Heart right ventricle (tissue), 16 donors: Measurements from ENCODE around the gene FAM20B. TPM values are rescaled to one million over a fixed set of nuclear protein-coding genes. Genes with fewer than 3 reads are reported as not detected.

ENCODE experiments used
- ATAC-seq, 8 donors: fragments of 200-7000 bp; cut with Tn5 transposase; one replicate each; pipeline ENCODE4 v1.9.1; 2020; ENCODE audit warnings: mild to moderate bottlenecking in 8 of 8, moderate library complexity in 8 of 8, moderate number of reproducible peaks in 1 of 8
- DNase-seq, 2 donors: peaks; one replicate each; pipeline ENCODE4 v3.0.0-alpha.2; 2020
- H3K27ac ChIP-seq, 10 donors: fragments of 200-600 bp; sonication (generic) in 2 of 10; one replicate each; pipeline versions ENCODE4 v1.5.0 to v1.8.0; 2020 to 2022; ENCODE audit warnings: mild to moderate bottlenecking in 3 of 10
- H3K27me3 ChIP-seq, 7 donors: fragments of 200-600 bp; one replicate each; pipeline ENCODE4 v1.8.0; 2021 to 2022; ENCODE audit warnings: mild to moderate bottlenecking in 2 of 7
- H3K36me3 ChIP-seq, 9 donors: fragments of 200-600 bp; sonication (generic) in 1 of 9; one replicate each; pipeline versions ENCODE4 v1.5.0 to v1.8.0; 2020 to 2022; ENCODE audit warnings: mild to moderate bottlenecking in 2 of 9
- H3K4me1 ChIP-seq, 9 donors: fragments of 200-600 bp; sonication (generic) in 1 of 9; one replicate each; pipeline versions ENCODE4 v1.5.0 to v1.8.0; 2020 to 2022; ENCODE audit warnings: mild to moderate bottlenecking in 4 of 9
- H3K4me3 ChIP-seq, 10 donors: fragments of 200-600 bp; sonication (generic) in 2 of 10; one replicate each; pipeline versions ENCODE4 v1.5.0 to v1.8.0; 2020 to 2022; ENCODE audit warnings: mild to moderate bottlenecking in 7 of 10, moderate library complexity in 2 of 10
- H3K9me3 ChIP-seq, 11 donors: fragments of 200-600 bp in 10 of 11; sonication (generic) in 2 of 11; one replicate each; pipeline versions ENCODE4 v1.5.0 to v1.8.0; 2013 to 2022; ENCODE audit warnings: mild to moderate bottlenecking in 2 of 11, control low read depth in 1 of 11, moderate library complexity in 1 of 11
- CTCF ChIP-seq, 9 donors: fragments of 200-600 bp; sonication (generic) in 2 of 9; IDR thresholded peaks; one replicate each; pipeline versions ENCODE4 v1.5.0 to v1.8.0; 2021 to 2022; ENCODE audit warnings: antibody characterized with exemption in 9 of 9, mild to moderate bottlenecking in 5 of 9, moderate library complexity in 1 of 9
- WGBS, 2 donors: extraction: QIAGEN DNeasy Blood & Tissue Kit; methylation state at CpG; one replicate each; pipeline ENCODE4 v1.1.7; 2013; ENCODE audit warnings: inconsistent platforms in 1 of 2; 5-methylcytosine and 5-hydroxymethylcytosine counted together
- intact Hi-C, 10 donors: fragments of 100-400 bp; cut with DNase I; formaldehyde crosslinking; loops; one replicate each; pipeline versions ENCODE4 v1.11.1 to v1.14.2; 2022
- polyA plus RNA-seq, 2 donors: library from polyadenylated mRNA; stranded (reverse); fragments of 200-250 nt; gene quantifications; one replicate each; pipeline ENCODE4 v1.2.3, GENCODE V29; 2013
- total RNA-seq, 10 donors: library from RNA; stranded (reverse); fragmentation: NEBNext Ultra II Directional in 3 of 10; extraction: Animal tissue kit (Norgen Biotek cat#: 25700) in 3 of 10; gene quantifications; one replicate each; pipeline versions ENCODE4 v1.2.1 to v1.2.4, GENCODE V29; 2021 to 2023
- donor health status: Arrhythmogenic right ventricular cardiomyopathy.
- donor health status: ischemic (EF 13 %, LVEDD 7.1; RV severe dilation, severe dysfunction).
- donor health status: healthy with polysubstance abuse.
- donor health status: DM: no; HTN: yes; CAD: no.
- donor health status: DM: no; HTN: no; CAD: no.
- donor health status: ischemic (EF 25% LVEDD 6.9; RV normal size, moderate dysfunction).
- donor health status: ischemic (EF 25% LVEDD 5.7; RV mildly dilated, moderate dysfunction).
- donor health status: healthy.
- donor health status: DM: yes; HTN: yes; CAD: no.
- donor health status: Ischemic cardiomyopathy.
- donor health status: ischemic (EF 35%, LVEDD 5.7; RV mildly dilated, moderate dysfunction).
- donor health status: nonischemic (EF 11% LVEDD 7.7; RV severe dilation, severe dysfunction).
- donor health status: DM: yes; HTN: yes; CAD: no.
- donor health status: PGD.
- donor health status: ischemic (EF 29% LVEDD 5.4; RV normal size, mild dysfunction).
- donor health status: nonischemic (EF 23%, LVEDD 6.1; RV moderate dilation, normal function).

The FAM20B gene
- total and polyA plus RNA-seq, 12 donors, result 11.9 to 63.4 (median 50.3) TPM

GRCh38 chr1:179066471-179066870 lies 40.8 kb downstream of the FAM20B start:
- Histone ChIP-seq H3K27ac (no peak overlapping the region), H3K9me3 (no peaks in the 10 kb centered on the region), H3K4me1 (no peaks in the 10 kb centered on the region), H3K4me3 (no peak overlapping the region), H3K27me3 (no peaks in the 10 kb centered on the region), H3K36me3 (peaks cover 0 to 98% (median 38%) of the 10 kb centered on the region in 9 donors)
- DNase-seq (no peak), ATAC-seq (no peak)
- intact Hi-C loops, result no loop called here
- WGBS, 2 donors, result 96 to 98% methylated on average over 4 of the region's 4 CpGs
- TF ChIP-seq CTCF (IDR thresholded peaks at IDR 0.05), result no peak

GRCh38 chr1:179077396-179077795 lies 51.7 kb downstream of the FAM20B start:
- no peak for ATAC-seq
- H3K4me3 ChIP-seq, result no peak overlapping the region
- WGBS, 2 donors, result 82 to 87% methylated on average over 7 of the region's 7 CpGs
- peaks cover 3 to 14% (median 9%) of the 10 kb centered on the region in 9 donors for H3K4me1 ChIP-seq
- H3K27ac ChIP-seq, result no peak overlapping the region
- no peak for TF ChIP-seq CTCF (IDR thresholded peaks at IDR 0.05)
- H3K27me3 ChIP-seq, result no peaks in the 10 kb centered on the region
- H3K36me3 ChIP-seq, result peaks cover 0 to 37% (median 8%) of the 10 kb centered on the region in 9 donors
- intact Hi-C loops, result loop anchor here in 2 of 10 donors (5.0 to 10.0 kb wide), 2 partner anchors 215 to 287 kb away; partner anchors contain the start of genes AXDND1 (in 1 of the 2) and SOAT1 (in 1 of the 2)
- no peaks in the 10 kb centered on the region for H3K9me3 ChIP-seq
- no peak for DNase-seq

- Histone ChIP-seq H3K4me3 (no peak overlapping the region), H3K9me3 (no peaks in the 10 kb centered on the region), H3K27me3 (no peaks in the 10 kb centered on the region), H3K36me3 (peaks cover 0 to 19% (median 1%) of the 10 kb centered on the region in 9 donors), H3K4me1 (peaks cover 3 to 28% (median 17%) of the 10 kb centered on the region in 9 donors), H3K27ac (no peak overlapping the region)
- intact Hi-C loops, result loop anchor here in 7 of 10 donors (1.0 to 10.0 kb wide), 9 partner anchors 115 to 292 kb away; partner anchors contain the start of genes SOAT1 (in 2 of the 7) and AXDND1 (in 1 of the 7)
- DNase-seq, result peak in 1 of 2 donors; percentile 64
- TF ChIP-seq CTCF (IDR thresholded peaks at IDR 0.05), result peak; percentile 43 to 79 (median 71)
- WGBS, 2 donors, result 54 to 58% methylated on average over 18 of the region's 18 CpGs
- ATAC-seq, result peak in 5 of 8 donors; percentile 25 to 51 (median 36)
These were observed 53.5 kb downstream of the FAM20B start for GRCh38 chr1:179079113-179079761.

GRCh38 chr1:179080866-179081686 lies 55.4 kb downstream of the FAM20B start:
- ATAC-seq (no peak), DNase-seq (no peak)
- Histone ChIP-seq H3K4me3 (peak overlapping the region; percentile 80 to 99 (median 94)), H3K9me3 (no peaks in the 10 kb centered on the region), H3K36me3 (peaks cover 0 to 23% (median under 1%) of the 10 kb centered on the region in 9 donors), H3K27me3 (no peaks in the 10 kb centered on the region), H3K27ac (peak overlapping the region in 9 of 10 donors; percentile 87 to 95 (median 92)), H3K4me1 (peaks cover 3 to 28% (median 17%) of the 10 kb centered on the region in 9 donors)
- intact Hi-C loops, result loop anchor here in 9 of 10 donors (1.0 to 10.0 kb wide), 9 partner anchors 111 to 290 kb away; partner anchors contain the start of genes SOAT1 (in 5 of the 9) and AXDND1 (in 3 of the 9)
- TF ChIP-seq CTCF (IDR thresholded peaks at IDR 0.05), result no peak
- WGBS, 2 donors, result 49 to 52% methylated on average over 18 of the region's 18 CpGs
